ENCODE results near the gene TMPRSS4.

Gene TMPRSS4

DNA sequence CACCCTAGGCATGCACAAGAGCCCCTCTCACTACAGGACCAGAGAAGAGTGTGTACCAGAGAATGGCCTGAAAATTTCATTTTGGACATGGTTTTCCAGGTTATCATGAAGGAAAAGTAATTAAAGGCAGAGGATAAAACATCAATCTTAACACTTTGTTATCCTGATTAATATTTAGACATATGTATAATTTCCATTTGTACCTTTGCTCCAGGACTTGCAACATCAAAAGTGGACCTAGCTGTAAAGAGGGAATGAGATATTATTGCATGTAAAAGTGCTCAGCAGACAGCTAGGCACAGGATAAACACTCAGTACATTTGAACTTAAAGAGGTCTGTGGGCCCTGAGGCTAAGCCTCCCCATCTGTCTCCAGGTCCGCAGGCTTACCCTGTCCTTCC is 77.8 kb downstream of the TMPRSS4 start:
- Mint-ChIP-seq H3K27me3 (peaks cover 55 to 91% of the 10 kb centered on the region in 2 donors), H3K27ac (no peak overlapping the region), H3K4me3 (no peak overlapping the region), H3K9me3 (no peaks in the 10 kb centered on the region), H3K36me3 (ENCODE audit: insufficient read depth) (no peaks in the 10 kb centered on the region), H3K4me1 (ENCODE audit: low read depth in 2 of 2) (peaks cover 16 to 22% of the 10 kb centered on the region in 2 donors)
- DNase-seq, result no peak
- no peak for ATAC-seq (replicated peaks)

DNA sequence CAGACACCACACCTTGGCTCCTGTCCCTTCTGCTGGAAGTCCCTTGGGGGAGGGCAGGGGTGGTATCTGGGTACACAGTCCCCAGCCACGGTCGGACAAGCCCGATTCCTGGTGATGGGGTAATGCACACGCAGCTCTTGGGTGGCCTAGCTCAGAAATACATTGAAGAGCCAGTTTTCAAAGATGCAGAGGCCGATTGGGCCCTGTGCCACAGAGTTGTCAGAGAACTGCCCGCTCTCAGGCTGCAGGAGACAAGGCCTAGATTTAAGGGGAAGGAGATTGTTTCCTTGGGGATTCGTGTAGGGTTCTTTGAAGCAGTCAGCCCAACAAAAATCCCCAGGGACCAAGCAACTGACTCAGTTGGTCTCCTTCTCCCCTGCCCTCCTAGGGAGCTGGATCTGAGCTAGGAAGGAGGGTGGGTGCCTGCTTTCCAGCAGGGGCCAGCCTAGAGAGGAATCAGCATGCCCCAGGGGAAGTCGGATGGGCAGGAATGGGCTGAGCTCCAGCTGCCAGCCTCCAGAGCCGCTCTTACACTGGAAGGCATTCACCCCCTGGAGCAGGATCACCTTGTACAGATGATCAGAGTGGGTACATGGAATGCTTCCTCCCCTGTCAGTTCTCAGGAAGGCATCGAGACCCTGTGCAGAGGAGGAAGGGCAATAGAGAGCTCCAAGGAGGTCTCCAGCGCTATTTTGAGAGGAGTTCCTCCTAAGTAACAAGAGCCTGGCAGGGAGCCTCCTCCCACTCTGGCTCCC is 79.1 kb downstream of the TMPRSS4 start:
- Mint-ChIP-seq H3K36me3 (ENCODE audit: insufficient read depth) (no peaks in the 10 kb centered on the region), H3K27ac (no peak overlapping the region), H3K9me3 (no peaks in the 10 kb centered on the region), H3K4me3 (peak overlapping the region in 1 of 2 donors; percentile 55), H3K27me3 (peaks cover 60 to 98% of the 10 kb centered on the region in 2 donors), H3K4me1 (ENCODE audit: low read depth in 2 of 2) (peaks cover 16 to 22% of the 10 kb centered on the region in 2 donors)
- DNase-seq (no peak), ATAC-seq (replicated peaks) (no peak)

DNA sequence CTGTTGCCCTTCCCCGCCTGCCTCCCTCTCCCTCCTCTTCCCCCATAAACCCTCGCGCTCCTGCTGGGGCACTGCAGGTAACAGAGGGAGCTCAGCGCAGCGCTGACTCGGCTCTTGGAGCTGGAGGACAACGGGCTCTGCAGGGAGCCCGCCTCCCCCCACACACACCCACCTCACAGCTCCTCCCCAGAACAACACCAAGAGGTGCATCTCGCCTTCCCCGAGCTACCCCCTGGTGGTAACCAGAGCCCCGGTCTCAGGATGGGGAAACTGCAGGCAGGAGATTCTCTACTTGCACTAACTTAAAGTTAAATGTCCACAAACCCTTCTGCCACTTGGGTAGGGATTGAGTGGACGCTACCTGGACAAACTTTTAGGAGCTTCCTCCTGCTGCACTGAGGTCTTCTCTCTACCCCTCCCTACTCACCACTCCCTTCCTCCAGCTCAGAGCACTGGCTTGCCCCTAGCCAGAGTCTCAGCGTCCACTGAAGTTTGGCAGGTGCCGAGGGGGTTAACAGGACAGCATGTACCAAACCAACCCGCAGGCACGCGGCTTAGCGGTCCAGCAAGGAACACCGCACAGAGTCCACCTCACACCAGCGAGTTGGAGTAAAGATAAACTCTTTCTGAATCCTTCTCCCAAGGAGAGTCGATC is 79.8 kb downstream of the TMPRSS4 start:
- no peaks in the 10 kb centered on the region for H3K9me3 Mint-ChIP-seq
- ATAC-seq (replicated peaks) (peak; percentile 86), DNase-seq (peak; percentile 26 to 33 (median 27))
- peak overlapping the region in 1 of 2 donors; percentile 55 for H3K4me3 Mint-ChIP-seq
- H3K27ac Mint-ChIP-seq, result no peak overlapping the region
- peaks cover 65 to 98% of the 10 kb centered on the region in 2 donors for H3K27me3 Mint-ChIP-seq
- H3K4me1 Mint-ChIP-seq (ENCODE audit: low read depth in 2 of 2), result peaks cover 16 to 22% of the 10 kb centered on the region in 2 donors
- H3K36me3 Mint-ChIP-seq (ENCODE audit: insufficient read depth), result no peaks in the 10 kb centered on the region

DNA sequence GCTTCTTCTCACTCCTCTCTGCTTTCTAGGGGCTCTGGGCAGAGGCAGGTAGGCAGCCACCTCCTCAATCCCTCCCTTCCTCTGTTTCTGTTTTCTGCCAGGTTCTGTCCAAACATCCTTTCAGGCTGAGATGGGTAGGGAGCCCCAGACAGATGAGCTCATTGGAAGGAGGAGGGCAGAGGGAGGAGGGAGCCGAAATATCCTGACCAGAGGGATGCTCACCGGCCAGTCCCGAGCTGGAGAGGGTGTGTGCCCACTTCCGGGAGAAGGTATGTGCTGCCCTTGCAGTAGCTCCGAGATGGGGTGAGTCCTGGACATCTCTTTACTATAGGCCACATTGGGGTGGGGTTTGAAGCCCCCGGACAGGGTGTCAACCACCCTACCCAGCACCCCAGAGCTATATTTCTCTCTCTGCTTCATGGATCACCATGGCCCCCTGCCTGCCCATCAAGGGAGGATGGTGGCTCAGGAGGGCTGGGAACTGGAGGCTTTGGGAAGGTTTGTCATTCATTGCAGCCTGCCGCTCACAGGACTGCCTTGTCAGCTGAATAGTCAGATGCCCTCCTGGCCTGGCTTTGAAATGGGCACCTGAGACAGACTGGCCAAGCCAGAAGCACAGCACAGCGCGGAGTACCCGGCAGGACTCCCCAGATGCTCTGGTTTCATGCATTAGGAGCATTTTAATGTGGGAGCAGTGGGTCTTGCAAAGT is 80.5 kb downstream of the TMPRSS4 start:
- Mint-ChIP-seq H3K4me1 (ENCODE audit: low read depth in 2 of 2) (peaks cover 16 to 19% of the 10 kb centered on the region in 2 donors), H3K36me3 (ENCODE audit: insufficient read depth) (no peaks in the 10 kb centered on the region), H3K27ac (no peak overlapping the region), H3K4me3 (peak overlapping the region in 1 of 2 donors; percentile 55), H3K9me3 (no peaks in the 10 kb centered on the region), H3K27me3 (peaks cover 68 to 93% of the 10 kb centered on the region in 2 donors)
- DNase-seq (no peak), ATAC-seq (replicated peaks) (no peak)

DNA sequence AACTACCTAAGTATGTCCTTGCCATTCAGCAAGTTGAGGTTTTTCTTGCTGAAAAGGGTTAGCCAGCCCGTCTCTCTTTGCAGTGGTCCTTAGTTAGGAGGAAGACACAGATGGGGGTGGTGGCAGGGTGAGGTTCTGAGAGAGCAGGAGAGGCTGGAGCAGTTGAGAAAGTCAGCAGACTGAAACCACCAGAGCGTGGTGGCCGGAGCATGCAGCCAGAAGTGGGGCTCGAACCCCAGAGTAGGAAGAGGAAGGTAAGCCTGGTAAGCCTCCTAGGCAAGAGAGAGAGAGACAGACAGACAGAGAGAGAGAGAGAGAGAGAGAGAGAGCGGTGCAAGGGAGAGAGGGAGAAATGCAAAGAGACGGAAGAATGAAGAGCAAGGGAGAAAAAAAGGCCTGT is 84.9 kb downstream of the TMPRSS4 start:
- Mint-ChIP-seq H3K4me3 (no peak overlapping the region), H3K9me3 (no peaks in the 10 kb centered on the region), H3K4me1 (ENCODE audit: low read depth in 2 of 2) (peaks cover 5 to 6% of the 10 kb centered on the region in 2 donors), H3K27me3 (peaks cover 38 to 81% of the 10 kb centered on the region in 2 donors), H3K36me3 (ENCODE audit: insufficient read depth) (peaks cover 2% of the 10 kb centered on the region), H3K27ac (no peak overlapping the region)
- no peak for ATAC-seq (replicated peaks)
- no peak for DNase-seq

DNA sequence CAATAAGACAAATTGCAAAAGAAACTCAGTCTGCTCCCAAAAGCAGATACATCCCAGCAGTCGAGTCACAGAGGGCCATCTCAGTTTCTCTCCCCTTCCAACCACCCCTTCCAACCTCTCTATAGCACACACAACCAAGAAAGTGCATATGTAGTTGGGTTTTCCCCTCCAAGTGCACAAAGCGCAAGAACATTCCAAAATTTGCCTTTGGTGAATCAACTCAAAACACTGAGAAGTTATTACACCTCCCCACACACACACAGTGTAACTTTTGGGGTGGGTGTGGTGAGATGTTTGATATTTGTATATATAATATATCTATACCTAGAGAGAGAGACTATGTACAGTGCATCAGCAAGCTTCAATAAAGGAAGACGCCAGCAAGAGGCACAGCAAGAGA is 86.0 kb downstream of the TMPRSS4 start:
- ATAC-seq (replicated peaks) (no peak), DNase-seq (no peak)
- H3K4me3 Mint-ChIP-seq, result no peak overlapping the region
- H3K27me3 Mint-ChIP-seq, result peaks cover 34 to 81% of the 10 kb centered on the region in 2 donors
- no peak overlapping the region for H3K27ac Mint-ChIP-seq
- no peaks in the 10 kb centered on the region for H3K9me3 Mint-ChIP-seq
- H3K36me3 Mint-ChIP-seq (ENCODE audit: insufficient read depth), result peaks cover 2% of the 10 kb centered on the region
- H3K4me1 Mint-ChIP-seq (ENCODE audit: low read depth in 2 of 2), result no peaks in the 10 kb centered on the region

DNA sequence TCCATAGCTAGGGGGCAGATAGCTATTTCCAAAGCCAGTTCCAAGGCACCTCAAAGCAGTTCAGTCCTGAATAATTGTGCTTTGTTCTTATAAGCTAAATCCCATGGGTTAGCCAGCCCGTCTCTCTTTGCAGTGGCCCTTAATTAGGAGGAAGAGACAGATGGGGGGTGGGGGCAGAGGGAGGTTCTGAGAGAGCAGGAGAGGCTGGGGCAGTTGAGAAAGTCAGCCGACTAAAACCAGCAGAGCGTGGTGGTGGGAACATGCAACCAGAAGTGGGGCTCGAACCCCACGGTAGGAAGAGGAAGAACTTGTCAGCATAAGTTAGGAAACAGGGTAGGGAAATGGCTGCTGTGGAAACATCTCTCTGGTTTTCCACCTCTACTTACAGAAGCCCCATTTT is 86.6 kb downstream of the TMPRSS4 start:
- Mint-ChIP-seq H3K36me3 (ENCODE audit: insufficient read depth) (peaks cover 5% of the 10 kb centered on the region), H3K4me1 (ENCODE audit: low read depth in 2 of 2) (no peaks in the 10 kb centered on the region), H3K27me3 (peaks cover 34 to 81% of the 10 kb centered on the region in 2 donors), H3K9me3 (no peaks in the 10 kb centered on the region), H3K4me3 (no peak overlapping the region), H3K27ac (no peak overlapping the region)
- DNase-seq (no peak), ATAC-seq (replicated peaks) (no peak)

DNA sequence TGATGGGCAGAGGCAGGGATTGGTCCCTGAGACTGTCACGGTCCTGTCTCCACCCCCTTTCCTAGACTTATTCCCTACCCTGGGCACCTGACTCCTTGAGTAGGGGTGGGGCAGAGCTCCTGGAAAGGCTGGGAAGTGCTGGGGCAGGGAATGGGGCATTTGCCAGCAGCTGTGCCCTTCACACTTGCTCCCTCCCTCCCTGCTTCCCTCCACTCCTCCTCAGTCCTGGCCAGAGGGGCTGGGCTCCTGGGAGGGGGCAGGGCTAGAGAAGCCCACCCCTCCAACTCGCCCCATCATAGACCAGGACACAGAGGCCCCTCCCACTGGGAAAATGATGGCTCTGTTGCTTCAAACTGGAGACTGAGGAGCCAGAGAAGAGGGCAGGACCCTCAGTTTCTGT is 88.0 kb downstream of the TMPRSS4 start:
- H3K27me3 Mint-ChIP-seq, result peaks cover 30 to 77% of the 10 kb centered on the region in 2 donors
- no peaks in the 10 kb centered on the region for H3K9me3 Mint-ChIP-seq
- DNase-seq (no peak), ATAC-seq (replicated peaks) (no peak)
- no peaks in the 10 kb centered on the region for H3K4me1 Mint-ChIP-seq (ENCODE audit: low read depth in 2 of 2)
- peaks cover 7% of the 10 kb centered on the region for H3K36me3 Mint-ChIP-seq (ENCODE audit: insufficient read depth)
- no peak overlapping the region for H3K4me3 Mint-ChIP-seq
- no peak overlapping the region for H3K27ac Mint-ChIP-seq

DNA sequence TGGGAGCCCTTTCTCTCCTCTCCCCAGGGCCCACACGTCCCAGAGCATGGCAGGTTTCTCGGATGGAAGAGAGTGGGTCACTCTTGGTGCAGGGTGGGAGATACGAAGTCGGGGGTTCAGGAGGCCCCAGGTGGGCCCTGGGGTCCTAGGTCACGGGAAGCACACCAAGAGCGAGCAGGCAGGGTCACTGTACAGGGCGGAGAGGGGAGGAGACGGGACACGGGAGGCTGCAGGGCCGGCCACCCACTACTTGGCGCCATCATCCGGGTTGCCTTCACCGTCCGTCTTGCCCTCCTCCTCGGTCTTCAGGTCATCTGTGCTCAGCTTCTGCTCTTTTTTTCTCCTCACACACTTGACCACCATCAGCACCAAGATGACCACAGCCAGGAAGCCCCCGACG is 89.8 kb downstream of the TMPRSS4 start:
- ATAC-seq (replicated peaks) (no peak), DNase-seq (no peak)
- Mint-ChIP-seq H3K4me1 (ENCODE audit: low read depth in 2 of 2) (no peaks in the 10 kb centered on the region), H3K36me3 (ENCODE audit: insufficient read depth) (peaks cover 7% of the 10 kb centered on the region), H3K9me3 (no peaks in the 10 kb centered on the region), H3K4me3 (no peak overlapping the region), H3K27me3 (peaks cover 34 to 72% of the 10 kb centered on the region in 2 donors), H3K27ac (no peak overlapping the region)

DNA sequence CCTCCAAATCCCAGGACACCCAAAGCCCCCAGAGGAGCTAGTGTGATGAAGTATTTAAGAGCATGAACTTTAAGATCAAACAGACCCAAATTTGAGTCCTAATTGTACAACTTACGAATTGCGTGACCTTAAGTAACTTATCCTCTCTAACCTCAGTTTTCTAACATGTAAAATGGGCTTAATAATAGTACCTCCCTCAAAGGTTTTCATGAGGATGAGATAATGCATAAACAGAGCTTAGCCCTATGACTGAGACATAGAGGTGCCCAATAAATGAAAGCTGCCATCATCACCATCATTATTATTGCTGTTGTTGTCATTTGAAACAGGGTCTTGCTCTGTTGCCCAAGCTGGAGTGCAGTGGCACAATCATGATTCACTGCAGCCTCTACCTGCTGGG is 90.4 kb downstream of the TMPRSS4 start:
- DNase-seq (no peak), ATAC-seq (replicated peaks) (no peak)
- no peak overlapping the region for H3K4me3 Mint-ChIP-seq
- no peaks in the 10 kb centered on the region for H3K4me1 Mint-ChIP-seq (ENCODE audit: low read depth in 2 of 2)
- H3K27ac Mint-ChIP-seq, result no peak overlapping the region
- peaks cover 31 to 69% of the 10 kb centered on the region in 2 donors for H3K27me3 Mint-ChIP-seq
- no peaks in the 10 kb centered on the region for H3K9me3 Mint-ChIP-seq
- peaks cover 7% of the 10 kb centered on the region for H3K36me3 Mint-ChIP-seq (ENCODE audit: insufficient read depth)

DNA sequence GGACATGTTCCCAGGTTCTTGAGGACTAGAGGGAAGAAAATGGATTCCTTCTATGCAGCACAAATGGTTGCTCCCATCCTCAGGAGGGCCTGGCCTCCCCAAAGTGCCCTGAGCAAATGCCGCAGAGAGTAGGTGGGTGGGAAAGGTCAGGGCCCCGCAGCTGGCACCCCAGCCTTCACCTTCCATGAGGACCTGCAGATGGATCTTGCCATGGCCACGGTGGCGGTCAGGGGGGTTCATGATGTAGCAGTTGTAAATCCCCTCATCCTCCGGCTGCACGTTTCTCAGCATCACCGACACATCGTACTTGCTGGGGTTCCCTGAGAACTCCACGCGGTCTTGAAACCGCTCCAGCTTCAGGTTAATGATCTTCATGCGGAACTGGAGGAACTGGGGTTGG is 91.0 kb downstream of the TMPRSS4 start:
- Mint-ChIP-seq H3K9me3 (no peaks in the 10 kb centered on the region), H3K27me3 (peaks cover 31 to 71% of the 10 kb centered on the region in 2 donors), H3K4me1 (ENCODE audit: low read depth in 2 of 2) (no peaks in the 10 kb centered on the region), H3K27ac (no peak overlapping the region), H3K36me3 (ENCODE audit: insufficient read depth) (peaks cover 7% of the 10 kb centered on the region), H3K4me3 (no peak overlapping the region)
- DNase-seq, result no peak
- no peak for ATAC-seq (replicated peaks)

DNA sequence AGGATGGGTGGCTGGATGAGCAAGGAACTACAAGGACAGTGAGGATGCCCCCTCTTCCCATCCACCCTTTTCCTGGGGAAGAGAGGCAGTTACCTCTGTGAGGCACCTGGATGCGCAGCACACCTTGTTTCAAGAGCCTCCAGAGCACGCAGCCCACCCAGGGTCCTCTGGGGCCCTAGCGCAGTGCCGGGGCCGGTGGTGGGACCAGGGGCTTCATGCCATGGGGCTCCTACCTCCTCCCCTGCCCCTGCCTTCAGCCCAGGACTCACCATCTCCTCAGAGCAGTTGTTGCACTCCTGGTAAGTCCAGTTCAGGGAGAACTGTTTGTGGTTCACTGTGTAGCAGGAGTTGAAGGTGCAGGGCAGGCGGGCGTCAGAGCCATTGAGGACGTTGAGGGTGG is 91.4 kb downstream of the TMPRSS4 start:
- Mint-ChIP-seq H3K27me3 (peaks cover 31 to 72% of the 10 kb centered on the region in 2 donors), H3K4me1 (ENCODE audit: low read depth in 2 of 2) (no peaks in the 10 kb centered on the region), H3K4me3 (no peak overlapping the region), H3K27ac (no peak overlapping the region), H3K36me3 (ENCODE audit: insufficient read depth) (peaks cover 7% of the 10 kb centered on the region), H3K9me3 (no peaks in the 10 kb centered on the region)
- ATAC-seq (replicated peaks) (no peak), DNase-seq (no peak)

DNA sequence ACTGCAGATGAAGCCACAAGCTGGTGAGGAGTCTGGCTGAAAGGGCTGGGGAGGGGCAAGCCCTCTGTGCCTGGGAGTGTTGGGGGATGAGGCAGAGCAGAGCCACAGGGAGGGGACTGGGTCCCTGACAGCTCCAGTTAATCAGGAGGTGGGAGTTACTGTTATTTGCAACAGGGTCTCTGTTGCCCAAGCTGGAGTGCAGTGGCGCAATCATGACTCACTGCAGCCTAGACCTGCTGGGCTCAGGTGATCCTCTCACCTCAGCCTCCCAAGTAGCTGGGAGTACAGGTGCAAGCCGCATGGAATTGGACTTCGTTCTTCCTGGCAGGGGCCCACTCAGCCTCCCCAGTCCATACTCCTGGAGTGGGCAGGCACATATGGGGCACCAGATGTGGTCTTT is 91.9 kb downstream of the TMPRSS4 start:
- no peak for DNase-seq
- Mint-ChIP-seq H3K27ac (no peak overlapping the region), H3K27me3 (peaks cover 31 to 69% of the 10 kb centered on the region in 2 donors), H3K36me3 (ENCODE audit: insufficient read depth) (peaks cover 7% of the 10 kb centered on the region), H3K4me3 (no peak overlapping the region), H3K4me1 (ENCODE audit: low read depth in 2 of 2) (no peaks in the 10 kb centered on the region), H3K9me3 (no peaks in the 10 kb centered on the region)
- ATAC-seq (replicated peaks), result no peak
